HG03175 (cell line): ENCODE measurements around the gene HABP2.
A peak's percentile ranks its signal among the peaks of the same experiment; 100 is the strongest.

ENCODE experiments used
- ATAC-seq: cut with Tn5 transposase; IDR thresholded peaks from one replicate; pipeline ENCODE4 v1.9.1; 2021; ENCODE audit warnings: mild to moderate bottlenecking, moderate library complexity; ENCODE audit not compliant: unreplicated experiment

HABP2 gene

DNA sequence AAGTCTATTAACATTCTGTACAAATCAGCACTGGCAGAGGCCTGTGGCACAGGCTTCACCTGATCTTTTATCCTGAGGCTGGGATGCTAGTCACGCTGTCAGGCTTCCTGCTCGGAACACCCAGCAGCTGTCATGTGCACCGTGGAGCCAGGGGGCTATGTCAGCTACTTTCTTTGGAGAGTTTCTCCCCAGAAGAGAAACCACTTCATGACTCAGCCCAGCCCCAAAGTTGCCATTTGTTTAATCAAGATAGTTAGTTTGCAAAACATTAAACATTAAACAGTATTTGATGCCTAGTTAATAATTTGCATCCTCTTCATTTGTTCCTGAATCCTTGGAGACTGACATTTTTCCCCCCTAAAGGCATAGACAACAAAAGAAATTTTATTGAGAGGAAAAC lies at the start of gene HABP2:
TSS of gene HABP2 (plus strand) at position 353 of the 400 bp plus-strand sequence. CDS start 69 bp downstream, outside the sequence.
- no peak for ATAC-seq

- ATAC-seq: no peak
Observed at GRCh38 chr10:113503930-113504329, 48.9 kb upstream of the HABP2 start.

DNA sequence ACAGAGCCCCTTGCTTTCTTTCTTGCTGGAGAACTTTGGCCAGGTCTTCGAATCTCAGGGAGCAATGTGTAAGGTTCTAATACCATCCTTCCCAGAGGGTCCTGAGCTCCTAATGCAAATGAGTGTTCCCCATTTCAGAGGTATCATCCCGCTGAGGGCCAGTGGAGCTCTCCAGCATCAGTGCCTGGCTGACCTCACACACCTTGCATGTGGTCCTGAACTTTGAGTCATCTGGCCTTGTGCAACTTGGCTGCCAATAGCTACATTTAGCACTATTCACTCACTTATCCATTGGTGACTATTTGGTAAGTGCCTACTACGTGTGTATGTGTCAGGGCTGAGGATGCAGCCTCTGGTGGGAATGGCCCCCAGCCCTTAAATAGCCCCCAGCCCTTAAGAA lies 48.4 kb upstream of the HABP2 start:
- ATAC-seq: no peak

- ATAC-seq: no peak
Observed at GRCh38 chr10:113506476-113506875, 46.4 kb upstream of the HABP2 start.

- ATAC-seq: no peak
Observed at GRCh38 chr10:113511419-113511818, 41.4 kb upstream of the HABP2 start.

- no peak for ATAC-seq
Observed at GRCh38 chr10:113515161-113515560, 37.7 kb upstream of the HABP2 start.

DNA sequence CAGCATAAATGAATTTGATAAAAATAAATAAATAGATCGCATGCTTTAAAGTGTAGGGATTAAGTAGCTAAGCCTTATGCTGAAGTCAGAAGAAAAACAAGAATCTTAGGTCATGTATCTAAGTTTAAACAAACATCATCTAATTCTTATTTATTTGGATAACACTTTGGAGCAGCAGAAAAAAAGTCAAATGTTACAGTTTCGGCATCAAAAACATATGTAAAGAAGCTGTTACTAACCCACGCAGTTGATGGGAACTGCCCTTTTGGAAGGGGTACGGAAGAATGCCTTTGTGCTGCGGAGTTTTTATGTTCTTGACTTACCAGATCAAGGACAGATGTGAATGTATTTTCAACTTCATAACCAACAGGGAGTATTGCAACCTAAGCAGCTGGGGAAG lies 37.3 kb upstream of the HABP2 start:
- no peak for ATAC-seq

- no peak for ATAC-seq
Observed at GRCh38 chr10:113516061-113516460, 36.8 kb upstream of the HABP2 start.

GRCh38 chr10:113517165-113517900 lies 35.5 kb upstream of the HABP2 start:
- no peak for ATAC-seq

GRCh38 chr10:113517901-113518260 lies 35.0 kb upstream of the HABP2 start:
- ATAC-seq: no peak

DNA sequence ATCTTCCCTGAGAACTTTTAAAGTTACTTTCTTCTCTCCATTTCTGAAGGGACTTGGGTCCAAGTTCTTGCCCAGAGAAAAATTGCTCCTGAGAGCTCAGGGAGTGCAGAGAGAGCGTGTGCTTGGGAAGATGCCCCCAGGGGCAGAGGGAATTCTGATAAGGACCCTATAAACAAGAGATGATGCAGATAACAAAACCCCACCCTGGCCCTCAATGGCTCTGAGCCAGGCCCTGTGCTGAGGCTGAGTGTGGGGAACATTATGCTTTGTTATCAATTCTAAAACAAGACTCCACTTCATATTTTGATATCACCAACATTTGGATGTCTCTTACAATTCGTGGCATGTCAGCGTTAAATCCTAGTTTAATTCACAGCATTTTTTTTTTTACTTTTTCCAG lies 34.4 kb upstream of the HABP2 start:
- no peak for ATAC-seq

DNA sequence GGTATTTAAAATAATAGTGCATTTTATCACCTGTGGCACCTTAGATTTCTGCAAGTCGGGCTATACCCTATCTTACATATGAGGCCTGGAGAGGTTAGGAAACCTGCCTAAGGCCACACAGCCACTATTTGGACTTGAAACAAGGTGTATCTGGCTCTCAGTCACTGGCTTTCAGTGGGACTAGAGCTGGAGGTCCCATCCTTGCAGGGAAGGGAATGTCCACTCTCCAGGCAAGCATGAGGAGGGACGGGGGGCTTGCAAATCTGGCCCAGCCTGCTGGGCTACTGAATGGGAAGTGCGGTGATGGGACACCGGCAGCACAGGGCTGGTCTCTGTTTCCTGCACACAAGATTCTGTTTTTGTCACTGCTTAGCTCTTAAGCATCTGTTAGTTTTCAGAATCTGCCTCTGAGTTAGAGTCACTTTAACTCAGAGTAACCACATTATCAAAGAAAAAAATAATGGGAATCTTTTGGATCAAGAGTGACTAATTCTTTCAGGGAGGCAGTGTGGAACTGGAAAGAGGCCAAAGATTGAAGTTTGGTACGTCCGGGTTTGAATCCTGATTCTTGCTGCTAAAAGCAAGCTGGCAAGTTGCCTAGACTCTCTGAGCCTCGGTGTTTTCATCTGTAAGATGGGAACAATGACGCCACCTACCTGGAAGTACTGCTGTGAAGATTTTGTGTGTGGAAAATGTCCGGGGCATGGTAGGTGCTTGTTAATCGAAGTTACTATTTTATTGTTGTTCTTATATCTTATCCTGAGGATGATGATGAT lies 33.8 kb upstream of the HABP2 start:
- ATAC-seq: no peak

DNA sequence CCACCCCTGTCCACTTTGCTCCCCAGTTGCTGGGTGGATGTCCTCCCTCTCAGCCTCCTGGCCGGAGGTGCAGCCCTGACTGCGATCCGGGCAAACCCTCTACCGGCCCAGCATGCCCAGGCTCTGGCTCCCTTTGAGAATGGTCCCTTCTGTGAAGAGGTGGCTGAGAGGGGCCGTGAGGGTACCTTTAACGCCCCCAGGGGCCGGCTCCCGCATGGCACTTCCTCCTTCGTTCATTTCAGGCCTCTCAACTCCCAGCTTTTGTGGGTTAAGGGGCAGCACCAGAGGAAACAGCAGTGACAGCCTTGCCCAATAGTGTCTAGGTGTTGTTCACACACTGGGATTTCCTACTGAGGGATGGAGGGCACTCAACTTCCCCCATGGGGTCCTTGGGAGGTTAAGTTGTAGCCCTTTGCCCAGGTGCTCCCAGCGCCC lies 33.2 kb upstream of the HABP2 start:
- ATAC-seq: no peak

GRCh38 chr10:113520261-113520660 lies 32.6 kb upstream of the HABP2 start:
- no peak for ATAC-seq

- peak; percentile 69 for ATAC-seq
Observed at GRCh38 chr10:113520690-113521474, 32.0 kb upstream of the HABP2 start.

DNA sequence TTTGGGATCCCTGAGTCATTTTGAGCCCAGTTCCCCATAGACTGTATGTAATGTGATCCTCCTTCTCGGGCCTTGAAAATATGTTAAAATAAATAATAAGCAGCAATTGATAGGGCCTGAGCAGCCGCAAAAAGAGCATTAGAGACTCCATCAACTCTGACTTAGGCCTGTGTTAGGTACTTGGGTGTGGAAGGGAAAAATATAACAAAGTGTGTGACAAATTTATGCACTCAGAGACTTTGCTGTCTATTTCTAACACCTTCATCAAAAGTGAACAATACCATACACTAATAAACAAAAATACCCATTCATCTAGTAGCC lies 31.4 kb upstream of the HABP2 start:
- no peak for ATAC-seq

- ATAC-seq: no peak
Observed at GRCh38 chr10:113522460-113522859, 30.4 kb upstream of the HABP2 start.

GRCh38 chr10:113523071-113523470 lies 29.8 kb upstream of the HABP2 start:
- no peak for ATAC-seq

DNA sequence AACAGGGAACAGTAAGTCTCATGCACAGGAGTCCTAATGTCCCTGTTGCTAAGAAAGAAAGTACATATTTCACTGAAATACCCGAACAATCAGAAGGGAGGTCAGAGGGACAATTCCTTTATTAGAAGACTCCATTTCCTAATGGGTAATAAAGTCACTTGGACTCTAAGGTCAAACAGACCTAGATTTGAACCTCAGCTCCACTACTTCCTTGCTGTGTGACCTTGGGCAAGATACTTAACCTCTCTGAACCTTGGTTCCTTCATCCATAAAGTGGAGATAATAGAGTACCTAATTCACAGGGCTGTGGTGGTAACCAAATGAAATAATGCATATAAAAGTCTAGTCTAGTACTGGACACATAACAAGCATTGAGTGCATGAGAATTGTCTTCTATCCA lies 29.2 kb upstream of the HABP2 start:
- ATAC-seq: no peak

DNA sequence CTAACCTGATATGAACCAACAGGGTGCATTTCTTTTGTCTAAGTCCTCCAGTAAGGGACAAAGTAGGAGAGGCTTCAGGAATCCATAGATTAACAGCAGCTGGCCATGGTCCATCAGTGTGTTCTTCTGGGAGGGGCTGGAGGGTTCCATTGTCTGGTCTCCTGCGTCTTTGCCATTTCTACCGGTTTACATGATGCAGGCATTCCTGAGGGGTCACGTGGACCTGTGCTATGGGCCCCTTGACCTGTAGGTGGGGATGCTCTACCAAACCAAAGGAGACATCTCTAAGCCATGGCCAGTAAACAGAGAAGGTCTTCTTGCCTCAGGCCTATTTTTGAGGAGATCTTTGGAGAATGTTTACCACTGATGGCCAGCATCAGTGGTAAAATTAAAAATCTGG lies 28.7 kb upstream of the HABP2 start:
- no peak for ATAC-seq

- no peak for ATAC-seq
Observed at GRCh38 chr10:113524539-113525490, 28.0 kb upstream of the HABP2 start.
